Glomerular endothelial cell (primary cell): ENCODE data around the gene MTLN. TPM values are rescaled to one million over a fixed set of nuclear protein-coding genes. Genes with fewer than 3 reads are reported as not detected.
"Not testable (repeated sequence)": the region's sequence is repeated elsewhere in the genome, so short reads cannot be mapped to it uniquely, and the experiment has no call there.

Experiments
- DNase-seq: peaks from one replicate; pipeline ENCODE4 v3.0.0-alpha.2; 2011; ENCODE audit warnings: low read depth, low spot score; ENCODE audit errors: extremely low read depth
- total RNA-seq: library from RNA; depleted of rRNA; stranded (reverse); fragments of >200 nt; gene quantifications from 2 replicates; pipeline ENCODE4 v1.2.3, GENCODE V29; 2015

The MTLN gene, protein sequence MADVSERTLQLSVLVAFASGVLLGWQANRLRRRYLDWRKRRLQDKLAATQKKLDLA
- total RNA-seq = 39.0 and 66.7 TPM in 2 replicates

DNA sequence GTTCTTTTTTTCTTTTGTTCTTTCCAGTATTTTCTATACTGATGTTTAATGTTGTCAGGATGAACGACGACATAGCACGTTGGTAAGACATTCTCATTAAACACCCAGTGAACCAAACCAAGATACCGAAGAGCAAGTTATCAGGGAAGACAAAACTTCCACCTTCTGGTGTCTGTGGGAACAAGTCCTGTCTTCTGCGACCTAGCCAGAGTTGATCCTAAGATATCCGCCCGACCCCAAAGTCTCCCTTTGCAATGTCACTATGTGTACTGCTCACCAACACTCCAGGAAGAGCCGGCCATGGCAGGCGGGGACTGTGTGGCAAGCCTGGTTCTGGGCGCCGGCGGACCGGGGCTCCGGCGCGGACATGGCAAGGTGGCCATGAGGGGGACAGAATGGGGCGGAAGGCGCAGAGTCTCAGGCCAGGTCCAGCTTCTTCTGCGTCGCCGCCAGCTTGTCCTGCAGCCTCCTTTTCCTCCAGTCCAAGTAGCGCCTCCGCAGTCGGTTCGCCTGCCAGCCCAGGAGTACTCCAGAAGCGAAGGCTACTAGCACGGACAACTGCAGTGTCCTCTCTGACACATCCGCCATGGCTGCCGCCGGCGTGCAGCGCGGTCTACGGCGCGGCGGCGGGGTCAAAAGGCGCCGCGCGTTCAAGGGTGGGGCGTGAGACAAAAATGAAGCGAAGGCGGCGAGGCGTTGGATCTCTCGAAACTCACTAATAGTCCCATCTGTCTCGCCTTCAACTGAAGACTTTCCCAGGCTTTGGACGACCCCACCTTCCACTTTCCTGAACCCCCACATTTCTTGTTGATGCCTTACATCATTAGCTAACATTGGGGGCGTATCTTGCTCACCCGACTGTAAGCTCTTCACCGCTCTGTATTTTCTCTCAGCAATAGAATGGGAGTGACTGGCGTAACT, at the start of gene MTLN:
TSS of gene MTLN (minus strand) at position 610 of the 921 bp plus-strand sequence. CDS start at position 588, 22 bp downstream.
- DNase-seq = peak; percentile 31

- DNase-seq = not testable (repeated sequence)
These were observed 49.6 kb upstream of the MTLN start for GRCh38 chr2:110261910-110262309.

GRCh38 chr2:110248081-110248795, 35.9 kb upstream of the MTLN start:
- DNase-seq = not testable (repeated sequence)

- not testable (repeated sequence) for DNase-seq
These were observed 33.4 kb upstream of the MTLN start for GRCh38 chr2:110245488-110246435.

DNA sequence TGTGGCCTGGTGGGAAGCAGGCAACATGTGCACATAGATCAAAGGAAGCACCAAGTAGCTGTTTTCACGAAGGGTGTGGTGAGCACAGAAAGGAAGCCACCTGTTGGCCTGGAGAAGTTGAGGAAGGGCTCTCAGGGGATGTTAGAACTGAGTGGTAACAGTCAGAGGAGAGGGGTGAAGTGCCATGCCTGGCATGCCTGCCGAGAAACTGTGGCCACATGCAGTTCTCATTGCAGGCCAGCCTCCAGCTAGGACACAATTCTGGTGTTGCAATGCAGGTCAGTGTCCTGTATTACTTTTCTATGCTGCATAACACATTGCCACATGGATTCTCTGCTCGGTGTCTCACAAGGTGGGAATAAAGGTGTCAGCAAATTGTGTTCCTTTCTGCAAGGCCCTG, 30.9 kb upstream of the MTLN start:
- not testable (repeated sequence) for DNase-seq

DNA sequence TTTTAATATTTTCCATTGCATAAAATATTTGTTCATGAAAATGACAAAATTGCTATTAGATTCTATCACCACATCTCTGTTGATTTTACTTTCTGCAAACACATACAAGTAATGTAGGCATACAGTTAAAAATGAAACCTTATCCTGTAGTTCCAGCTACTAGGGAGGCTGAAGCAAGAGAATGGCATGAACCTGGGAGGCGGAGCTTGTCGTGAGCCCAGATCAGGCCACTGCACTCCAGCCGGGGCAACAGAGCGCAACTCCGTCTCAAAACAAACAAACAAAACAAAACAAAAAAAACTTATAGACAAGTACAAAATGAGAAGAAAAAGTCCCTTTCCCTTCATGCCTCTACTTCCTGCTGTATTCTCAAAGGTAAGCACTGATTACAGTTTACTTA, 22.2 kb upstream of the MTLN start:
- not testable (repeated sequence) for DNase-seq

GRCh38 chr2:110229886-110230285, 17.5 kb upstream of the MTLN start:
- not testable (repeated sequence) for DNase-seq

- DNase-seq = not testable (repeated sequence)
These were observed 10.3 kb upstream of the MTLN start for GRCh38 chr2:110222626-110223025.

DNA sequence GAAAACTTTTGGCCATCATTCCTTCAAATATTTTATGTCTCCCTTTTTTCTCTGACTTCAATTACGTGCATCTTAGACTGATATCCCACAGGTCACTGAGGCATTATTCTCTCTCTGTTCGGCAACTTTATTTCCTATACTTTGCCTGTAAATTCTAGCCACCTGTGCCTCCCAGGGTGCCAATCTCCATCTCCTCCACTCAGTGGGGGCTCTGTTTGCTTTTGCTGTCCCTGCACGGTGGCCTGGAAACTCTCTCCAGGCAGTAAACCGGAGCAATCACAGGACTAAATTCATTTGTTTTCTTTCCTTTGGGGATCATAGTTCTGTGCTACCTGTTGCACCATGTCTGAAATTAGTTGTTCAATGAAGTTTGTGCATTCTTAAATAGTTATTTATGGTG, 9.6 kb upstream of the MTLN start:
- no peak for DNase-seq

DNA sequence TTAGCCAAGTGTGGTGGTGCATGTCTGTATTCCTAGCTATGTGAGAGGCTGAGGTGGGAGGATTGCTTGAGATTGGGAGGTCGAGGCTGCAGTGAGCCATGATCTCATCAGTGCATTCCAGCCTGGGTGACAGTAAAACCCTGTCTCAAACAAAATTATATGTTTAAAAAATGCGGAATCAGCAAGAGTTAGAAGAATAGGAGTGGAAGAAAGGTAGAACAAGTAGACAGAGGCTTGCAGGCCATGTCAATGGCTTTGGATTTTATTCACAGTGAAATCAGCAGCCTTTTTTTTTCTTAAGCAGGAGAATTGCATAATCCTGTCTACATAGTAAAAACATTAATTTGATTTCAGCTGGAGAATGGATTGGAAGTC, 7.8 kb upstream of the MTLN start:
- DNase-seq = no peak

- no peak for DNase-seq
These were observed 7.3 kb upstream of the MTLN start for GRCh38 chr2:110219496-110220189.

- not testable (repeated sequence) for DNase-seq
These were observed 6.5 kb upstream of the MTLN start for GRCh38 chr2:110218889-110219288.

DNA sequence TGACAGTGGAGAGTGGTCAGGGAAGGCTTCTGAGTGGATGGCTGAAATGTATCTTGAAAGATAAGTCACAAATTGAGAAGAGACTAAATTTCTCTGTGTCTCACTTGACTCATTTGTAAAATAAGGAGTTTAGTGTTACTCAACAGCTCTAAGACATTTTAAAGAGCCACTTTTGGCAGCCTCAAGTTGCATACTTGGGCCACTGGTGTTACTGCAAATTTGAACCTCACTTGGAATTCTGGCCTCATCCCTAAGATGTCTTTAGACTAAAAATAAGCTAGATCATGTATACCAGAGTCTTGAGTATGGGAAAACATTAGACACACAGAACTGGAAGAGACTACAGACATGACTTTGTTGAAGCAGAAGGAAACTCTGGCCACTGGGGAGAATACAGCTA, 4.5 kb upstream of the MTLN start:
- DNase-seq = no peak

DNA sequence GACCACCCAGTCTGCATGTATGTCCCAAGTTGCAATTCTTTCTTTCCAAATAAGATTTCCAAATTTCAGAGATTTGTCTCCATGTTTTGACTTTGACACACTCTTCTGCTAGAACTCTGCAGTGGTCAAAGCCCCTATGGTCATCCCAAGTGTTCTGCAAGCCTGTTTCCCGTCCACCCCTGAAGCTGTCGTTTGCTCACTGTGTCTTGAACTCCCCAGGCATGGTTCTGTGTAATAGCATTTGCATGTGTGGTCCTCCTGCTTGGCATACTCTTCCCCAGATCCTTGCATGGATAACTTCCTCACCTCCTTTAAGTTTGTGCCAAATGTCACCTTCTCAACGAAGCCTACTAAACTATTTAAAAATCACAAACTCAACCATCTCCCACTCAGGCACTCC, 3.9 kb upstream of the MTLN start:
- no peak for DNase-seq

- no peak for DNase-seq
These were observed 3.3 kb upstream of the MTLN start for GRCh38 chr2:110215566-110216158.

- no peak for DNase-seq
These were observed 2.7 kb upstream of the MTLN start for GRCh38 chr2:110215091-110215490.

GRCh38 chr2:110213522-110213921, 1.2 kb upstream of the MTLN start:
- not testable (repeated sequence) for DNase-seq

- no peak for DNase-seq
These were observed 6.5 kb downstream of the MTLN start for GRCh38 chr2:110205660-110206455.
